HG03432 (cell line): ENCODE measurements around the gene KIF7.
"Not testable (repeated sequence)": the region's sequence is repeated elsewhere in the genome, so short reads cannot be mapped to it uniquely, and the experiment has no call there.

Experiments used
- ATAC-seq: cut with Tn5 transposase; IDR thresholded peaks from one replicate; pipeline ENCODE4 v1.9.1; 2021; ENCODE audit warnings: mild to moderate bottlenecking, moderate library complexity; ENCODE audit not compliant: unreplicated experiment

KIF7 gene

DNA sequence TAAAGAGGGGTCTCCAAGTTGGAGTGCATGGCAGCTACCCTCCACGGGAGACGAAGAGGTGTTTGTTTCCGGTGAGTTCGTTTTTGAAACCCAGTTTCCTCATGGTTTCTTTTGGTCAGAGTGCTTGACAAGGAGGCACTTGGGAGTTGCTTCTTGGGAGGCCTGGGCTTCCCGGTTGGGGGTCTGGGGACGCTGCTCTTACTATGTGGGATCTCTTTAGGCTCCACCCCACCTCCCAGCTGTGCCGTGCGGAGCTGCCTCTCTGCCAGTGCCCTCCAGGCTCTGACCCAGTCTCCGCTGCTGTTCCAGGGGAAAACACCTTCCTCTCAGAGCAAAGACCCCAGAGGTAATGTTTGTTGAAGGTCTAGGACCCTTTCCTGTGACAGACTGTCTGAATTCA, 29.6 kb downstream of the KIF7 start:
- ATAC-seq: no peak

DNA sequence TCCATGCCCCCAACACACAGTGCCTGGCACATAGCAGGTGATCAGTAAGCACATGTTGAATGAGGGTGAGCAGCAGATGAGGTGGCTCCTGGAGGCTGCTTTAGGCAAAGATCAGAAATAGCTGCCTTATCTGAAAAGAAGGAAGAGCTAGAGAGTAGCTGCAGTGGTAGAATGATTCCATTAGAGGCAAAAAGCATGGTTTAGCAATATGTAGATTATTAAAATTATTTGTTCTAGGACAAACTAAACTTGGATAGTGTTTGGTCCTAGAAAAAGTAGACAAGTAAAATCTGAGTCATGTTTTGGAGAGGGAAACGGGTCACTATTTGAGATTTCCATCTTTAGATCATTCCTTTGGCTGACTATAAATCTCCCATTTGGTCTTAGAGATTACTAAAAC, 32.1 kb downstream of the KIF7 start:
- ATAC-seq: no peak

DNA sequence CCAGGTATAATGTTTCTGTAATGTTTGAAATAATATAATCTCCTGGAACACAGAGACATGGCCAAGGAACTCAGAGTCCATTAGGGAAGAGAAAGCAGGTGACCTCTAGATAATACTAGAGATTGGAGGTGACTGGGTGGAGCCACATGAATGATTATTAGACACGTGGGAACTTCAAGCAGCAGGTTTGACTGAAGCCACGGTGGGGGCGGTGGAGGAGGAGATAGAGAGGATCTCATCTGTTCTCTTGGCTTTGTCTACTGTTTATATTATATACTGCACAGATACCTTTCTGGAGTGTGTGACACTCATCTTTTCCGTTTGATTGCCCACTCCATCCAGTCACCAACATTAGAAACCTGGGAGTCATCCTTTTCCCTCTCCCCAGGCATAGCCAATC, 33.7 kb downstream of the KIF7 start:
- no peak for ATAC-seq

DNA sequence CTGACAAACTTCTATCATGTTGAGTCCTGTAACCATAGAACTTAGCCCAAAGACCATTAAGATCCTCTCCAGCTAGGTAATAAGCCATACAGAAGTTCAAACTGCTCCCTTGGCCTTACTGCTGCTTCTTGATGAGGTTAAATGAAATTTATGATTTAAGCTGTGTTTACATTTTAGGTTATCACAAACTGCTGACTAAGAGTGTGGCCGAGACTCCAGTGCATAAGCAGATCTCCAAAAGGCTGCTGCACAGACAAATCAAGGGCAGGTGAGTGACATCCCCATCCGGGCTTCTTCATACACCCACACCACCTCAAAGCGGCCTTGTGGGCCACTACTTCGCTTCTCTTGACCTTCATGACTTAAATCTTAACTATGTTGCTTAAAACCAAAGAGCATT, 39.0 kb downstream of the KIF7 start:
- ATAC-seq: no peak

DNA sequence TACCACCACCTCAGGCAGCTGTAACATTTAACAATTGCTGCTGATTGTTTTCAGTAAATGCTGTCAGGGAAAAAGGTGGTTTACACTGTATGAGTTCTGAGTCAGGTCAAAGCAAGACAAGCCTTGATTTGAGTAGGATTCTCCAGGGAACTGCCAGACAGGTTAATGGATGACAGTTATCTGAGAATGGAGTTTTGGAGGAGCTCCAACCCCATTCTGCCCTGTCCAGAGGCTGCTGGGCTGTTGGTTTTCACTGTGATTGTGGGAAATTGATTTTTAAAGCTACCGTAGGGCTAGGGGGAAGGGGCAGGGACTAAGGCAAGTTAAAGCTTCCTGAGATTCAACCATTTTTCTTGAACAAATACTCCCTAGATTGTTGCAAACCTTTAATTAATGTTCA, 40.1 kb downstream of the KIF7 start:
- ATAC-seq: no peak

DNA sequence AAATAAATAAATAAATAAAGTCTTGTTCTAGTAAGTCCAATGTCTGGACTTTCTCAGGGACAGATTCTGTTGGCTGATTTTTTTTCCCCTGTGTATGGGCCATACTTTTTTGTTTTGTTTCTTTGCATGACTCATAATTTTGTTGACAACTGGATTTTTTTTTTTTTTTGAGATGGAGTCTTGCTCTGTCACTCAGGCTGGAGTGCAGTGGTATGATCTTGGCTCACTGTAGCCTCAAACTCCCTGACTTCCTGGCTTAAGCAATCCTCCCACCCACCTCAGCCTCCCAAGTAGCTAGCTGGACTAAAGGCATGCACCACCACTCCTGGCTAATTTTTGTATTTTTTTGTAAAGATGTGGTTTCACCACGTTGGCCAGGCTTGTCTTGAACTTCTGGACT, 41.1 kb downstream of the KIF7 start:
- no peak for ATAC-seq

DNA sequence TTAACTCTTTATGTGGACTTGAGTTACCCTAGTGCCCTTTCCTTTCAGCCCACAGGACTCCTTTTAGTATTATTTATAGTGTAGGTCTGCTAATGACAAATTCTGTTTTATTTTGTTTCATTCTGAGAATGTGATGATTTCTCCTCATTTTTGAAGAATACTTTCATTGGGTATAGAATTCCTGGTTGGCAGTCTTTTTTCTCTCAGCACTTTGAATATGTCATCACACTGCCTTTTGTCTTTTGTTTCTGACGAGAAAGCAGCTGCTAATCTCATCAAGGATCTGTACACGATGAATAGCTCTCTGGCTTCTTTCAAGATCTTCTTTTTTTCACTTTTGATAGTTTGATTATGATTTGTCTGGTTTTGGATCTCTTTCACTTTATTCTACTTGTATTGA, 42.2 kb downstream of the KIF7 start:
- no peak for ATAC-seq

DNA sequence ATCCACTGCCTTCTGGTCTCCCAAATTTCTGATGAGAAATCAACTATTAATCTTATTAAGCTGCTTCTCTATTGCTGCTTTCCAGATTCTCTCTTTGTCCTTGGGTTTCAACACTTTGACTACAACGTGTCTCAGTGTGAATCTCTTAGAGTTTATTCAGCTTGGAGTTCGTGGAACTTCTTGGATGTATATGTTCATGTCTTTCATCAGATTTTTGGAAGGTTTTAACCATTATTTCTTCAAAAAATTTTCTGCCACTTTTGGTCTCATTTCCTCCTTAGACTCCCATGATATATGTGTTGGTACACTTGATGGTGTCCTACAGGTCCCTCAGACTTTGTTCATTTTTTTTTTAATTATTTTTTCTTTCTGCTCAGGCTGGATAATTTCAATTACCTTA, 44.0 kb downstream of the KIF7 start:
- ATAC-seq: no peak

DNA sequence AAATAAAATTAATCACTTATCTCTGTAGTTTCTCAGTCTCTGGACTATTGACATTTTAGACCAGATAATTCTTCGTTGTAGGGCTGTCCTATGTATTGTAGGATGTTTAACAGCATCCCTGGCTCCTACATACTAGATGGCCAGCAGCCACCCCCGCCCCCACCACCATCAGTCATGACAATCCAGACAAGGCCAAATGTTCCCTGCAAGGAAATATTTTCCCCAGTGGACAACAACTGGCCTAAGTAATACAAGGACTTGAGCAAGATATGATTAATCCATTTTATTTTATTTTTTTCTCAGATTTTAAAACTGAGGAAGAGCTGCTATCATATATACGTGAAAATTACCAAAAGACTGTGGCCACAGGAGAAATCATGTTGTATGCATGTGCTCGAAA, 56.2 kb downstream of the KIF7 start:
- ATAC-seq: no peak

DNA sequence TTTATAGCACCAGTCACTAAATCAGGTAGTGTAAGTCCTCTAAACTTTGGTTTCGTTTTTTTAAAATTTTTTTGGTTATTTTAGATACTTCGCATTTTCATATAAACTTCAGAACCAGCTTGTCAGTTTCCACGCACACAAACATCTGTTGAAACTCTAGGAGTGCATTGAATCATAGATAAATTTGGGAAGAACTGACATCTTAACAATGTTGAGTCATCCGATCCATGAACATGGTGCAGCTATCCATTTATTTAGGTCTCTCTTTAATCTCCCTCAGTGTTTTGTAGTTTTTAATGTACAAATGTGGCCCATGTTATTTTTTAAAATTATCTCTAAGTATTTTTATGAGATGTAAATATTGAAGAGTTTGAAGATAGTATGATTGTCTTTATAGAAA, 62.2 kb downstream of the KIF7 start:
- ATAC-seq: no peak

DNA sequence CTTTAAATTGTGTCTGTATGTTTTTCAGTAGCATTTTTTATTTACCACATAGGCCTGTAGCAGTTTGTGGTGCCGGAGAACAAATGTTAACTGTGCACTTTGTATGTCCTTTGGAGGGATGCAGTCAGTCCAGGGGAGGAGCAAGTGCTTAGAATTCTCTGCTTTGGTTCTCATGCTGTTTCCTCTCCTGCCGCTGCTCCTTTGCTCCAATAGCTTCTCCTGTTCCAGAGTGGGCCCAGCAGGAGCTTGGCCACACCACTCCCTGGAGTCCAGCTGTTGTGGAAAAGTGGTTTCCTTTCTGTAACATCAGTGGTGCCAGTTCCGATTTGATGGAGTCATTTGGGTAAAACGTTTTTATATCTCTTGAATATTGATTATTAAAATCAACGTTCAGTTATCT, 63.4 kb downstream of the KIF7 start:
- no peak for ATAC-seq

DNA sequence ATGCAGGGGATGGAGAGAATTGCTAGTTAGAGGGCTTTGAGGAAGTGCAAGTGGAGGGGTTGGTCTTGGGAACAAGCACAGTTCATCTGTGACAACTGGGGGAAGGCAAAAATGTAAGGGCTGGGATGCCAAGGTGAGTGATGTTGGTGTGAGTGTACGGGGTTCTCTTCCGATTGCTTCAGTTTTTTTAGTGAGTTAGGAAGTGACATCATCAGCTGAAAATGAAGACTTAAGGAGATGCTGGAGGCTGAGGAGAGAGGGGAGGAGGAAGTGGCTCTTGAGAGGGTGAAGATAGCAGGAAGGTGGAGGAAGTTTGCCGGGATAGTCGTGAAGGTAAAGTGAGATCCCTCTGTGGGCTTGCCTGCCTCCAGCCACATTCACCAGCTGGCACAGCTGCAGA, 67.3 kb downstream of the KIF7 start:
- ATAC-seq: no peak

DNA sequence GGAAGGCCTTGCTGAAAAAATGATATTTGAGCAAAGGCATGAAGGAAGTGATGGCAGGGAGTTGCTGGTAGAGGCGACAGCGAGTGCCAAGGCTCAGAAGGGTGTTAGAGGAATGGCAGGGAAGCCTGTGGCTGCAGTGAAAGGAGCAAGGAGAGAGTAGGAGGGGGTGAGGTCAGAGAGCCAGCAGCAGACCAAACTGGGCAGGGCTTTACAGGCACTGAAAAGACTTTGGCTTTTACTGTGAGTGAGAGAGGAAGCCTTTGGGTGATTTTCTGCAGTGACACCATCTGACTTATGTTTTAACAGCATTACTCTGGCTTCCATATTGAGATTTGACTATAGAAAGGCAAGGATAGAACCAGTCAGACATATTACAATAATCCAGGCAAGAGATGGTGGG, 68.6 kb downstream of the KIF7 start:
- no peak for ATAC-seq

DNA sequence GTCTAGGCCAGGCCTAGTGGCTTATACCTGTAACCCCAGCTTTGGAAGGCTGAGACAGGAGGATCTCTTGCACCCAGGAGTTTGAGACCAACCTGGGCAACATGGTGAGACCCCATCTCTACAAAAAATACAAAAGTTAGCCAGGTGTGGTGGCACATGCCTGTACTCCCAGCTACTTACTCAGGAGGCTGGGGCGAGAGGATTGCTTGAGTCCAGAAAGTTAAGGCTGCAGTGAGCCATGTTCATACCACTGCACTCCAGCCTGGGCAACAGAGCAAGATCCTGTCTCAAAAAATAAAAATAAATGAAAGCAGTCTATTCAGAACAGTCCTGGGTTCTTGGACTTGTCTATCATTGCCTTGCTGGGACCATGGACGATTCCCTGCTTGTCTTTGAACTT, 74.5 kb downstream of the KIF7 start:
- not testable (repeated sequence) for ATAC-seq

DNA sequence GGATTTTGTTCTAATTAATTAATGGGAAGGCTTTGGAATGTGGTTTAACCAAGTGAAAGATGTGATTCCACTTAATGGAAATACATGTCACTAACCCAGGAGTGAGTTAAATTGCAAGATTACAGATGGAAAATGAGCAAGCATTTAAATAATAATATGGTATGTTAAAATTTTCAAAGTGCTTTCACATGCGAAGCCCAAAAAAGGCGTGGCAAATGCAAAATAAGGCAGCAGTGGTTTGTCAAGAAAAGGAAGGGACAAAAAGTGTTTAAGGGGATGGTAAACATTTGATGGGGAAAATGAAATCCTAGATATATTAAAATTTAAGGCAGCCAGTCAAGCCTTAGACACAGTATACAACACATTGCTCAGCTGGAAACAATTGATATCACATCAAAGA, 77.1 kb downstream of the KIF7 start:
- ATAC-seq: no peak
